Upper lobe of left lung (tissue), 6 donors: ENCODE results near the gene ERG. TPM values are rescaled to one million over a fixed set of nuclear protein-coding genes. Genes with fewer than 3 reads are reported as not detected.
A peak's percentile ranks its signal among the peaks of the same experiment; 100 is the strongest.

ENCODE experiments used
- ATAC-seq, 2 donors: fragments of 200-7000 bp; cut with Tn5 transposase; one replicate each; pipeline ENCODE4 v1.9.1; 2022; ENCODE audit warnings: mild to moderate bottlenecking in 2 of 2, moderate library complexity in 2 of 2; ENCODE audit not compliant: low FRiP score in 2 of 2
- DNase-seq, 2 donors: peaks; one replicate each; pipeline ENCODE4 v3.0.0-alpha.2; 2019 to 2020
- H3K27ac ChIP-seq, 4 donors: fragments of 200-600 bp; sonication (generic); one replicate each; pipeline ENCODE4 v1.5.1; 2016 to 2019
- H3K27me3 ChIP-seq, 4 donors: fragments of 200-600 bp; sonication (generic); one replicate each; pipeline ENCODE4 v1.5.1; 2017 to 2019
- H3K36me3 ChIP-seq, 4 donors: fragments of 200-600 bp; sonication (generic); one replicate each; pipeline ENCODE4 v1.5.1; 2016 to 2019
- H3K4me1 ChIP-seq, 4 donors: fragments of 200-600 bp; sonication (generic); one replicate each; pipeline ENCODE4 v1.5.1; 2018 to 2019
- H3K4me3 ChIP-seq, 4 donors: fragments of 200-600 bp; sonication (generic); one replicate each; pipeline ENCODE4 v1.5.1; 2017 to 2019; ENCODE audit warnings: mild to moderate bottlenecking in 2 of 4, moderate library complexity in 1 of 4
- H3K9me3 ChIP-seq, 4 donors: fragments of 200-600 bp; sonication (generic); one replicate each; pipeline ENCODE4 v1.5.1; 2018 to 2019
- CTCF ChIP-seq, 6 experiments: fragments of 450-650 bp in 4 of 6; fragments of 200-600 bp in 2 of 6; sonication (generic) in 2 of 6; IDR thresholded peaks; one replicate each; pipeline ENCODE4 v1.5.1; 2016 to 2019; ENCODE audit warnings: antibody characterized with exemption in 6 of 6
- EP300 ChIP-seq, 4 donors: sonication (generic); formaldehyde crosslinking; IDR thresholded peaks; one replicate each; pipeline ENCODE4 v1.5.1; 2017; ENCODE audit warnings: antibody characterized with exemption in 4 of 4, control low read depth in 2 of 4
- POLR2A ChIP-seq, 4 donors: fragments of 450-650 bp; IDR thresholded peaks; one replicate each; pipeline ENCODE4 v1.5.1; 2016 to 2017; ENCODE audit warnings: antibody characterized with exemption in 4 of 4, mild to moderate bottlenecking in 2 of 4
- POLR2AphosphoS5 ChIP-seq, 2 donors: sonication (generic); formaldehyde crosslinking; IDR thresholded peaks; one replicate each; pipeline ENCODE4 v1.5.1; 2017; ENCODE audit warnings: antibody characterized with exemption in 2 of 2
- WGBS, 2 donors: methylation state at CpG; one replicate each; pipeline ENCODE4 v1.1.5; 2017 to 2018; 5-methylcytosine and 5-hydroxymethylcytosine counted together
- total RNA-seq, 6 donors: library from RNA; depleted of rRNA in 4 of 6; stranded (reverse); fragments of >200 nt in 4 of 6; gene quantifications; one replicate each; pipeline versions ENCODE4 v1.1.0 to v1.2.1, GENCODE V29; 2016 to 2021
- donor health status: DM: no; HTN: no; CAD: no; lungs with moderate emphysema.
- donor health status: DM: no; HTN: yes; CAD: no; lungs with severe emphysema.

The ERG gene
- total RNA-seq, 6 donors from 2014 or later, result 14.7 to 38.9 (median 18.1) TPM

- peak; percentile 50 to 56 for ATAC-seq
- Histone ChIP-seq H3K4me3 (peak overlapping the region in 3 of 4 donors; percentile 1 to 30 (median 5)), H3K9me3 (no peaks in the 10 kb centered on the region), H3K27ac (peak overlapping the region in 3 of 4 donors; percentile 35 to 76 (median 71)), H3K4me1 (peaks cover 25 to 46% (median 35%) of the 10 kb centered on the region in 4 donors), H3K36me3 (no peaks in the 10 kb centered on the region), H3K27me3 (no peaks in the 10 kb centered on the region)
- WGBS, 2 donors, result 28 to 46% methylated on average over 10 of the region's 10 CpGs
- no peak for DNase-seq
- peak in 1 of 4 donors; percentile 21 for TF ChIP-seq POLR2A (IDR thresholded peaks at IDR 0.05)
- peak; percentile 11 to 28 for TF ChIP-seq POLR2AphosphoS5 (IDR thresholded peaks at IDR 0.05)
- TF ChIP-seq EP300 (IDR thresholded peaks at IDR 0.05), result peak in 1 of 4 donors; percentile 86
- no peak for TF ChIP-seq CTCF (IDR thresholded peaks at IDR 0.05)
Measured at GRCh38 chr21:38351961-38352521, 146.2 kb downstream of the ERG start.

- peak overlapping the region; percentile 13 to 76 (median 68) for H3K27ac ChIP-seq
- 81 to 82% methylated on average over 16 of the region's 16 CpGs for WGBS, 2 donors
- H3K36me3 ChIP-seq, result no peaks in the 10 kb centered on the region
- ATAC-seq (no peak), DNase-seq (peak in 1 of 2 donors; percentile 60)
- no peak overlapping the region for H3K4me3 ChIP-seq
- H3K4me1 ChIP-seq, result peaks cover 22 to 41% (median 32%) of the 10 kb centered on the region in 4 donors
- no peaks in the 10 kb centered on the region for H3K9me3 ChIP-seq
- H3K27me3 ChIP-seq, result no peaks in the 10 kb centered on the region
- no peak for TF ChIP-seq POLR2AphosphoS5 (IDR thresholded peaks at IDR 0.05)
- TF ChIP-seq EP300 (IDR thresholded peaks at IDR 0.05), result no peak
- TF ChIP-seq POLR2A (IDR thresholded peaks at IDR 0.05), result no peak
- TF ChIP-seq CTCF (IDR thresholded peaks at IDR 0.05), result no peak
Measured at GRCh38 chr21:38351176-38351959, 146.9 kb downstream of the ERG start.

- Histone ChIP-seq H3K4me1 (peaks cover 15 to 34% (median 25%) of the 10 kb centered on the region in 4 donors), H3K9me3 (no peaks in the 10 kb centered on the region), H3K27ac (peak overlapping the region in 3 of 4 donors; percentile 64 to 76 (median 71)), H3K27me3 (no peaks in the 10 kb centered on the region), H3K36me3 (no peaks in the 10 kb centered on the region), H3K4me3 (no peak overlapping the region)
- ATAC-seq, result peak; percentile 3 to 20
- TF ChIP-seq CTCF (IDR thresholded peaks at IDR 0.05) (no peak), POLR2A (IDR thresholded peaks at IDR 0.05) (peak in 1 of 4 donors; percentile 30)
- WGBS, 2 donors, result 78 to 94% methylated on average over 3 of the region's 3 CpGs
- peak in 1 of 2 donors; percentile 76 for DNase-seq
Measured at GRCh38 chr21:38350684-38351083, 147.6 kb downstream of the ERG start.

- H3K36me3 ChIP-seq, result no peaks in the 10 kb centered on the region
- no peak for DNase-seq
- H3K4me3 ChIP-seq, result no peak overlapping the region
- ATAC-seq, result no peak
- WGBS, 2 donors, result 76 to 80% methylated on average over 2 of the region's 2 CpGs
- TF ChIP-seq POLR2AphosphoS5 (IDR thresholded peaks at IDR 0.05) (no peak), CTCF (IDR thresholded peaks at IDR 0.05) (no peak), POLR2A (IDR thresholded peaks at IDR 0.05) (no peak), EP300 (IDR thresholded peaks at IDR 0.05) (no peak)
- peak overlapping the region in 2 of 4 donors; percentile 71 to 76 for H3K27ac ChIP-seq
- no peaks in the 10 kb centered on the region for H3K27me3 ChIP-seq
- no peaks in the 10 kb centered on the region for H3K9me3 ChIP-seq
- H3K4me1 ChIP-seq, result peaks cover 13 to 30% (median 23%) of the 10 kb centered on the region in 4 donors
Measured at GRCh38 chr21:38349977-38350376, 148.3 kb downstream of the ERG start.
